Fibroblast of the conjunctiva (primary cell): ENCODE measurements around the gene TRIM65.

Experiments used
- DNase-seq: peaks from one replicate; pipeline ENCODE4 v3.0.0-alpha.2; 2010; ENCODE audit warnings: low read depth

Gene TRIM65

GRCh38 chr17:75917141-75917916 lies 20.6 kb upstream of the TRIM65 start:
- no peak for DNase-seq

GRCh38 chr17:75915268-75915667 lies 18.5 kb upstream of the TRIM65 start:
- no peak for DNase-seq

- DNase-seq, result no peak
These were observed 18.0 kb upstream of the TRIM65 start for GRCh38 chr17:75914643-75915267.

GRCh38 chr17:75913537-75914210 lies 16.9 kb upstream of the TRIM65 start:
- no peak for DNase-seq

GRCh38 chr17:75910699-75911098 lies 13.9 kb upstream of the TRIM65 start:
- DNase-seq, result no peak

- peak; percentile 51 for DNase-seq
These were observed 13.1 kb upstream of the TRIM65 start for GRCh38 chr17:75909812-75910274.

- DNase-seq, result no peak
These were observed 12.5 kb upstream of the TRIM65 start for GRCh38 chr17:75909051-75909811.

GRCh38 chr17:75908201-75908600 lies 11.4 kb upstream of the TRIM65 start:
- no peak for DNase-seq

- DNase-seq, result no peak
These were observed 9.6 kb upstream of the TRIM65 start for GRCh38 chr17:75906143-75906884.

GRCh38 chr17:75904749-75905521 lies 8.2 kb upstream of the TRIM65 start, which contains the start of gene MRPL38:
TSS of gene MRPL38 (minus strand) at chr17:75904884. CDS start at chr17:75904875, 9 bp downstream.
- peak; percentile 93 for DNase-seq

- DNase-seq, result no peak
These were observed 5.7 kb upstream of the TRIM65 start for GRCh38 chr17:75902406-75902805.

GRCh38 chr17:75901727-75902126 lies 5.0 kb upstream of the TRIM65 start:
- DNase-seq, result no peak

GRCh38 chr17:75900691-75901533 lies 4.2 kb upstream of the TRIM65 start:
- no peak for DNase-seq

GRCh38 chr17:75899767-75900468 lies 3.2 kb upstream of the TRIM65 start:
- DNase-seq, result no peak

- no peak for DNase-seq
These were observed 2.6 kb upstream of the TRIM65 start for GRCh38 chr17:75899353-75899752.

GRCh38 chr17:75898791-75899190 lies 2.0 kb upstream of the TRIM65 start:
- no peak for DNase-seq

- no peak for DNase-seq
These were observed 1.3 kb upstream of the TRIM65 start for GRCh38 chr17:75898065-75898464.

GRCh38 chr17:75897160-75898019 lies 639 bp upstream of the TRIM65 start:
- DNase-seq, result no peak
